ENCODE measurements around the gene IL2RA. TPM values are rescaled to one million over a fixed set of nuclear protein-coding genes. Genes with fewer than 3 reads are reported as not detected.
A peak's percentile ranks its signal among the peaks of the same experiment; 100 is the strongest.

Gene IL2RA
- total RNA-seq, 1 experiment from 2014 or later: not detected

GRCh38 chr10:6017781-6018354 is 44.3 kb downstream of the IL2RA start:
- no peaks in the 10 kb centered on the region for H3K9me3 ChIP-seq (ENCODE audit: low read depth, low read length, poor library complexity, severe bottlenecking)
- no peaks in the 10 kb centered on the region for H3K36me3 ChIP-seq (ENCODE audit: insufficient read depth, low read length, poor library complexity, severe bottlenecking)
- H3K27me3 ChIP-seq (replicated peaks; ENCODE audit: insufficient read depth, low read depth, low read length, poor library complexity): peaks cover 7% of the 10 kb centered on the region
- H3K4me1 ChIP-seq (ENCODE audit: insufficient read depth, low read length, poor library complexity, severe bottlenecking): no peaks in the 10 kb centered on the region
- POLR2A ChIA-PET (ENCODE audit: low non-redundant PET): no interaction called here
- intact Hi-C loops (cut with micrococcal nuclease; ENCODE audit: unreplicated experiment): no loop called here
- H3K4me3 ChIP-seq (ENCODE audit: low read depth, low read length, poor library complexity, severe bottlenecking): no peak overlapping the region
- no peak for TF ChIP-seq EZH2 (IDR thresholded peaks at IDR 0.05; ENCODE audit: borderline replicate concordance, low read depth, low read length, poor library complexity, severe bottlenecking)
- TF ChIP-seq, protein P1, sequence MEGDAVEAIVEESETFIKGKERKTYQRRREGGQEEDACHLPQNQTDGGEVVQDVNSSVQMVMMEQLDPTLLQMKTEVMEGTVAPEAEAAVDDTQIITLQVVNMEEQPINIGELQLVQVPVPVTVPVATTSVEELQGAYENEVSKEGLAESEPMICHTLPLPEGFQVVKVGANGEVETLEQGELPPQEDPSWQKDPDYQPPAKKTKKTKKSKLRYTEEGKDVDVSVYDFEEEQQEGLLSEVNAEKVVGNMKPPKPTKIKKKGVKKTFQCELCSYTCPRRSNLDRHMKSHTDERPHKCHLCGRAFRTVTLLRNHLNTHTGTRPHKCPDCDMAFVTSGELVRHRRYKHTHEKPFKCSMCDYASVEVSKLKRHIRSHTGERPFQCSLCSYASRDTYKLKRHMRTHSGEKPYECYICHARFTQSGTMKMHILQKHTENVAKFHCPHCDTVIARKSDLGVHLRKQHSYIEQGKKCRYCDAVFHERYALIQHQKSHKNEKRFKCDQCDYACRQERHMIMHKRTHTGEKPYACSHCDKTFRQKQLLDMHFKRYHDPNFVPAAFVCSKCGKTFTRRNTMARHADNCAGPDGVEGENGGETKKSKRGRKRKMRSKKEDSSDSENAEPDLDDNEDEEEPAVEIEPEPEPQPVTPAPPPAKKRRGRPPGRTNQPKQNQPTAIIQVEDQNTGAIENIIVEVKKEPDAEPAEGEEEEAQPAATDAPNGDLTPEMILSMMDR (conservative IDR thresholded peaks at IDR 0.05; ENCODE audit: low read depth, low read length): no peak
- no peak for DNase-seq (ENCODE audit: low spot score)
- no peak overlapping the region for H3K27ac ChIP-seq (ENCODE audit: low read depth, low read length, poor library complexity, severe bottlenecking)
- BruUV-seq (replicated peaks): no TSS peak
- CTCF ChIA-PET: interaction anchor here (0.7 kb wide), 1 partner anchor 311 kb away, joined by 3 read pairs; no protein-coding TSS in a partner anchor

GRCh38 chr10:6014241-6014761 is 47.9 kb downstream of the IL2RA start:
- TF ChIP-seq, protein P1 (conservative IDR thresholded peaks at IDR 0.05; ENCODE audit: low read depth, low read length): peak; percentile 84
- no peak for TF ChIP-seq EZH2 (IDR thresholded peaks at IDR 0.05; ENCODE audit: borderline replicate concordance, low read depth, low read length, poor library complexity, severe bottlenecking)
- peak; percentile 57 for DNase-seq (ENCODE audit: low spot score)
- Histone ChIP-seq H3K4me1 (ENCODE audit: insufficient read depth, low read length, poor library complexity, severe bottlenecking) (no peaks in the 10 kb centered on the region), H3K27ac (ENCODE audit: low read depth, low read length, poor library complexity, severe bottlenecking) (no peak overlapping the region), H3K27me3 (replicated peaks; ENCODE audit: insufficient read depth, low read depth, low read length, poor library complexity) (no peaks in the 10 kb centered on the region), H3K9me3 (ENCODE audit: low read depth, low read length, poor library complexity, severe bottlenecking) (no peaks in the 10 kb centered on the region), H3K36me3 (ENCODE audit: insufficient read depth, low read length, poor library complexity, severe bottlenecking) (no peaks in the 10 kb centered on the region), H3K4me3 (ENCODE audit: low read depth, low read length, poor library complexity, severe bottlenecking) (no peak overlapping the region)
- no TSS peak for BruUV-seq (replicated peaks)
- intact Hi-C loops (cut with micrococcal nuclease; ENCODE audit: unreplicated experiment): loop anchor here (2.0 to 5.0 kb wide), 2 partner anchors 67 to 388 kb away; no protein-coding TSS in a partner anchor
- CTCF ChIA-PET: interaction anchor here (0.5 to 1.5 kb wide), 3 partner anchors 61 to 387 kb away, joined by 3 to 11 read pairs (median 5); no protein-coding TSS in a partner anchor
- POLR2A ChIA-PET (ENCODE audit: low non-redundant PET): no interaction called here

DNA sequence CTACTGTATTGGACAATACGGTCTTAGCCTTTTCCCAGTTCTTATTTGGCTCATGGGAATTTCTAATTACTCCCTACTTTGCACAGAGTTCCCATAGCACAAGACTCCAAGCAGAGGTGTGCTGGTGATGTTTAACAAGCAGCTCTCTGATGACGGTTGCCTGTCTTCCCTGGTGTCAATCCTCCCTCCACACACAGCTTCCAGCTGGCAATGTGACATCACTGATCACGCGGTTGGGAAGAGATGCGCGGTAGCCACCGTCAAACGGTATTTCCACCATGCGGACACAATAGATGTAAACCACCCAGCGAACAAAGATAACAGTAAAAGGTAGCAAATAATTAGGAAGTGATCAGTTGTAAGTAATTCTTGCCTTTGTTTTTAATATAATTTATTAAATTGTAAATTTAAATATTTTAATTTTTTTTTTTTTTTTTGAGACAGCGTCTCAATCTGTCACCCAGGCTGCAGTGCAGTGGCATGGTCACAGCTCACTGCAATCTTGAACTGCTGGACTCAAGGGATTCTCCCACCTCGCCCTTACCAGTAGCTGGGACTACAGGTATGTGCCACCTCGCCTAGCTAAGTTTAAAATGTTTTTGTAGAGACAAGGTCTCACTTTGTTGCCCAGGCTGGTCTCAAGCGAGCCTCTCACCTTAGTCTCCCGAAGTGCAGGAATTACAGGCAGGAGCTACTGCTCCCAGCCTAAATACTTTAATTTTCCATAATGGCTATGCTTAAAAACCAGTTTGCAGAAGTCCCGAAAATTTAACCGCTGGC is 48.6 kb downstream of the IL2RA start:
- Histone ChIP-seq H3K36me3 (ENCODE audit: insufficient read depth, low read length, poor library complexity, severe bottlenecking) (no peaks in the 10 kb centered on the region), H3K4me3 (ENCODE audit: low read depth, low read length, poor library complexity, severe bottlenecking) (no peak overlapping the region), H3K27me3 (replicated peaks; ENCODE audit: insufficient read depth, low read depth, low read length, poor library complexity) (no peaks in the 10 kb centered on the region), H3K4me1 (ENCODE audit: insufficient read depth, low read length, poor library complexity, severe bottlenecking) (no peaks in the 10 kb centered on the region), H3K9me3 (ENCODE audit: low read depth, low read length, poor library complexity, severe bottlenecking) (no peaks in the 10 kb centered on the region), H3K27ac (ENCODE audit: low read depth, low read length, poor library complexity, severe bottlenecking) (no peak overlapping the region)
- no TSS peak for BruUV-seq (replicated peaks)
- POLR2A ChIA-PET (ENCODE audit: low non-redundant PET): no interaction called here
- no peak for DNase-seq (ENCODE audit: low spot score)
- TF ChIP-seq, protein P1 (conservative IDR thresholded peaks at IDR 0.05; ENCODE audit: low read depth, low read length): no peak
- TF ChIP-seq EZH2 (IDR thresholded peaks at IDR 0.05; ENCODE audit: borderline replicate concordance, low read depth, low read length, poor library complexity, severe bottlenecking): no peak
- CTCF ChIA-PET: interaction anchor here (0.5 to 1.5 kb wide), 3 partner anchors 62 to 388 kb away, joined by 3 to 11 read pairs (median 5); no protein-coding TSS in a partner anchor
- intact Hi-C loops (cut with micrococcal nuclease; ENCODE audit: unreplicated experiment): loop anchor here (2.0 to 5.0 kb wide), 2 partner anchors 66 to 389 kb away; no protein-coding TSS in a partner anchor

Measured in A673 (cell line).